ENCODE data around the gene GOLGA3.

Gene GOLGA3

DNA sequence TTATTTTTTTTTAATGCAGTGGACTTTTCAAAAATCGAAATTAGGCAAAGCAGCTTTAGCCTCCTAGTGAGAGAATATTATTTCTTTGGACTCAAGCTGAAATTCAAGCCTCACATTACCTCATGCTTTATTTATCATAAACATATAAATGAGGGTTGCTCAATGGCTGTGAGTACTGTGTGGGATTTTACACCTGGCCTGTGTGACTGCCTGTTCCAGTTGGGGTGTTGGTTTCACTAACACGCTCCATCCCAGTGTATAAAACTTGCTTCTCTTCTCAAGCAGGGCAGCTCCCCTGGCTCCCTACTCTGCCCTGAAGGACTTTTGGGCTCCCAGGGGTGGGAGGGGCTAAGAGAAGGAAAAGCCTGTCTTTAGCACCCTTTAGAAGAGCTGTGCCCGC is 82.1 kb downstream of the GOLGA3 start:
- DNase-seq (ENCODE audit: low read depth) = no peak
- H3K4me3 ChIP-seq (ENCODE audit: low read depth, low read length) = no peak overlapping the region

DNA sequence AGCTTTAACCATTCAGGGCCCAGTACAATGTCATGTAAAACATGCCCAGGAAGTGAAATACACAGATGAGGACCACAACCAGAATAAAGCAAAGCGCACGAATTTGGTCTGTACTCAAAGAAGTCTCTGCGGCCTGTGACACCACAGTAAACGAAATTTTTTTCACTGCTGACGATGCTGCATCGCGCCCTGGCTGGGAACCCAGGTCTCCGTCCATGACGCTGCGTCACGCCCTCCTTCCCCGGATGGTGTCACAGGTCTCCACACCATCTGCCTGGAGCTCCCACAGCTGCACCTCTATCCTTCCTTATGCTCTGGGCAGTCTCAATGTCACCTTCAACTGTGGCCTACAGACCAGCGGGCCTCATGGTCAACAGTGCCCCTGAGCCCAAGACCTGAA is 84.8 kb downstream of the GOLGA3 start:
- DNase-seq (ENCODE audit: low read depth) = no peak
- TF ChIP-seq, protein P1, sequence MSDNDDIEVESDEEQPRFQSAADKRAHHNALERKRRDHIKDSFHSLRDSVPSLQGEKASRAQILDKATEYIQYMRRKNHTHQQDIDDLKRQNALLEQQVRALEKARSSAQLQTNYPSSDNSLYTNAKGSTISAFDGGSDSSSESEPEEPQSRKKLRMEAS (IDR thresholded peaks at IDR 0.05; ENCODE audit: low read depth, low read length) = no peak
- no peak for TF ChIP-seq POLR2A (IDR thresholded peaks at IDR 0.05; ENCODE audit: extremely low read depth, insufficient read length)
- no peak for TF ChIP-seq MYC (IDR thresholded peaks at IDR 0.05; ENCODE audit: low read depth, low read length)
- TF ChIP-seq, protein P2, sequence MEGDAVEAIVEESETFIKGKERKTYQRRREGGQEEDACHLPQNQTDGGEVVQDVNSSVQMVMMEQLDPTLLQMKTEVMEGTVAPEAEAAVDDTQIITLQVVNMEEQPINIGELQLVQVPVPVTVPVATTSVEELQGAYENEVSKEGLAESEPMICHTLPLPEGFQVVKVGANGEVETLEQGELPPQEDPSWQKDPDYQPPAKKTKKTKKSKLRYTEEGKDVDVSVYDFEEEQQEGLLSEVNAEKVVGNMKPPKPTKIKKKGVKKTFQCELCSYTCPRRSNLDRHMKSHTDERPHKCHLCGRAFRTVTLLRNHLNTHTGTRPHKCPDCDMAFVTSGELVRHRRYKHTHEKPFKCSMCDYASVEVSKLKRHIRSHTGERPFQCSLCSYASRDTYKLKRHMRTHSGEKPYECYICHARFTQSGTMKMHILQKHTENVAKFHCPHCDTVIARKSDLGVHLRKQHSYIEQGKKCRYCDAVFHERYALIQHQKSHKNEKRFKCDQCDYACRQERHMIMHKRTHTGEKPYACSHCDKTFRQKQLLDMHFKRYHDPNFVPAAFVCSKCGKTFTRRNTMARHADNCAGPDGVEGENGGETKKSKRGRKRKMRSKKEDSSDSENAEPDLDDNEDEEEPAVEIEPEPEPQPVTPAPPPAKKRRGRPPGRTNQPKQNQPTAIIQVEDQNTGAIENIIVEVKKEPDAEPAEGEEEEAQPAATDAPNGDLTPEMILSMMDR (IDR thresholded peaks at IDR 0.05; ENCODE audit: low read depth, low read length) = no peak
- H3K4me3 ChIP-seq (ENCODE audit: low read depth, low read length) = no peak overlapping the region

More for the DNA sequence above, 82.1 kb downstream of the GOLGA3 start:
- no peak for TF ChIP-seq POLR2A (IDR thresholded peaks at IDR 0.05; ENCODE audit: extremely low read depth, insufficient read length)

DNA sequence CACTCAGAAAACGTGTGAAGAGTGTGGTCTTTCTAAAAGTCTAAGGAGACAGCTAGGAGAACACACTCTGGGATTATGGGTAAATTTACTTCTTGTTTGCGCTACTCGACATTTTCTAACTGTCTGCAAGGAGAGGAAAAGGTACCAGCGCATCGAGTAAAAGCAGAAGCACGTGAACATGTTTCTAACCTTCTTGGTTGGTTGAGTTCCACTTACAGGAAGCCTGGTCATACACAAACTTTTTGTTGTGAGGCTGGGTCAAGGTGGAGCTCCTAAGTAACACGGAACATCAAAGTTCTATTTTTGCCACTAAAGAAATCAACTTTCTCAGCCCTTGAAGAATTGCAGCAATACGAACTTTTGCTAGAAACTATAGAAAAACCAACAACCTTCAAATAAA is 87.0 kb downstream of the GOLGA3 start:
- TF ChIP-seq MYC (IDR thresholded peaks at IDR 0.05; ENCODE audit: low read depth, low read length) (no peak), POLR2A (IDR thresholded peaks at IDR 0.05; ENCODE audit: extremely low read depth, insufficient read length) (no peak)
- TF ChIP-seq, protein P2 (IDR thresholded peaks at IDR 0.05; ENCODE audit: low read depth, low read length) = no peak
- TF ChIP-seq, protein P1 (IDR thresholded peaks at IDR 0.05; ENCODE audit: low read depth, low read length) = no peak
- no peak for DNase-seq (ENCODE audit: low read depth)
- H3K4me3 ChIP-seq (ENCODE audit: low read depth, low read length) = no peak overlapping the region

DNA sequence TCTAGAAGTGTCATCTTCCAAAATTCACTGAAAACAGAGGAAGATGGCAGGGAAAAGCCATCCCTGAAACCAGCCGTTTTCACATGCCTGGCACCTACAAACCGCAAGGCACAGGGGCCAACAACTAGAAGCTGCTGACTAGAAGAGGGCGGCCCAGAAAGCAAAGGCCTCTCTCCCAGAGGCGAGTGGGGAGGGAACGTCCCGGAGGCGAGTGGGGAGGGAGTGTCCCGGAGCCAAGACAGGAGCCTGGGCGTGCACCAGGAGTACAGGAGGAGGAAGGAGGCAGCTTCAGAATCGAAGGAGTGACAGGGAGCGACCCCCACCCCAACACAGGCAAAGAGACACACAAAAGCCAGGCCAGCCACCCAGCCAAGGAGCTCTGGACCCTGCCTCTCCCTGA is 88.0 kb downstream of the GOLGA3 start:
- TF ChIP-seq, protein P2 (IDR thresholded peaks at IDR 0.05; ENCODE audit: low read depth, low read length) = no peak
- TF ChIP-seq, protein P1 (IDR thresholded peaks at IDR 0.05; ENCODE audit: low read depth, low read length) = no peak
- TF ChIP-seq POLR2A (IDR thresholded peaks at IDR 0.05; ENCODE audit: extremely low read depth, insufficient read length) = no peak
- no peak for TF ChIP-seq MYC (IDR thresholded peaks at IDR 0.05; ENCODE audit: low read depth, low read length)
- DNase-seq (ENCODE audit: low read depth) = no peak
- H3K4me3 ChIP-seq (ENCODE audit: low read depth, low read length) = no peak overlapping the region

DNA sequence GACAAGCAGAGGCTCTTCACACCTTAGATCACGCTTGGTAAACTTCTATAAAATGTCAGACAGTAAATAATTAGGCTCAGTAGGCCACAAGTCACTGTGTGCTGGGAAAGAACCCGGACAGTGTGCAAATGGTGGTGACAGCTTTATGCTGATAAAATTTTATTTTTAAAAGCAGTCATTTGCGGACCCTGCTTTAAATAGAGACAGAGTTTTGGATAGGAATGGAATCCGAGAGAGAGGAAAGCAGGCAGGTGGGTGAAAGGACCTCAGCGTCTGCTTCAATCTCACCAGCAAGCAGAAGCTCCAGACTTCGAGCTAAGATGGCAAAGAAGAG is 88.4 kb downstream of the GOLGA3 start:
- TF ChIP-seq, protein P2 (IDR thresholded peaks at IDR 0.05; ENCODE audit: low read depth, low read length) = no peak
- no peak for TF ChIP-seq POLR2A (IDR thresholded peaks at IDR 0.05; ENCODE audit: extremely low read depth, insufficient read length)
- TF ChIP-seq, protein P1 (IDR thresholded peaks at IDR 0.05; ENCODE audit: low read depth, low read length) = no peak
- TF ChIP-seq MYC (IDR thresholded peaks at IDR 0.05; ENCODE audit: low read depth, low read length) = no peak
- no peak overlapping the region for H3K4me3 ChIP-seq (ENCODE audit: low read depth, low read length)
- DNase-seq (ENCODE audit: low read depth) = no peak

DNA sequence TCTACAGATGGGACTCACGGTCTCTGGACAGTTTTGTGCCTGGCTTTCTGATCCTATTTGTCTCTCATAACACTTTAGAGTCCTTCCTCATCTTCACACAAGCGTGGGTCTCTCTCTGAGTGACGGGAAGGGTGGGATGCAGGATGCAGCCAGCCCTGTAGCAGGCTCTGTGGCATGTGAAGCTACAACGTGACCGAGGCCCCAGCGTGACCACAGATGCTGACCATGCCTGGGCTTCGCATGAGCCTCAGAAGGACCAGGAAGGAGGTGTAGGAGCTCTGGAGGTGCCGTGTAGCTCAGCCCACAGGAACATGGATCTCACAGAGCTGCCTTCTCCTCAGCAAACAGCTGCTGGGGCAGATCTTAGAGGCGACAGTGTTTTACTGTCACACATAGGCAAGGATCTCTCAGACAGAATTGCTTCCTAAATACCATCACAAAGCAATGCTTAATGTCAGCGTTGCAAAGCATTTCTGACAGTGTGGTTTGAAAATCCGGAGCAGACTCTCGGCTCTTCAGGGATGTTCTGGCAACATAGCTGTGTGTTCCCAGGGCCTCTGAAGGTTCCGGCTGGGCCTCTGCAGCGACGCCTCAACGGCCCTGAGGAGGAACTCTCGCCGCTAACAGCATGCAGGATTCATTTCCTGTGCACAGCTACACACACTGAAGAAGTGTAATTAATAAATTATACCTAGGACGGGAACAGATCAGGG is 88.9 kb downstream of the GOLGA3 start:
- no peak for DNase-seq (ENCODE audit: low read depth)
- H3K4me3 ChIP-seq (ENCODE audit: low read depth, low read length) = no peak overlapping the region
- TF ChIP-seq, protein P1 (IDR thresholded peaks at IDR 0.05; ENCODE audit: low read depth, low read length) = no peak
- no peak for TF ChIP-seq MYC (IDR thresholded peaks at IDR 0.05; ENCODE audit: low read depth, low read length)
- TF ChIP-seq POLR2A (IDR thresholded peaks at IDR 0.05; ENCODE audit: extremely low read depth, insufficient read length) = no peak
- TF ChIP-seq, protein P2 (IDR thresholded peaks at IDR 0.05; ENCODE audit: low read depth, low read length) = no peak

Data from NB4 (cell line).